Mammary epithelial cell (primary cell): ENCODE results near the gene ARHGAP40.
"Not testable (repeated sequence)": the region's sequence is repeated elsewhere in the genome, so short reads cannot be mapped to it uniquely, and the experiment has no call there.

Source experiments
- CTCF ChIP-seq, 2 donors: IDR thresholded peaks in 1 of 2; conservative IDR thresholded peaks in 1 of 2; 2 replicates each; pipeline ENCODE4 v1.5.1; 2011 to 2012; ENCODE audit warnings: inconsistent platforms in 2 of 2, low read length in 2 of 2, mild to moderate bottlenecking in 2 of 2, control low read depth in 1 of 2, low read depth in 1 of 2; ENCODE audit not compliant: insufficient read depth in 1 of 2; ENCODE audit errors: extremely low read depth in 1 of 2
- EZH2 ChIP-seq: IDR thresholded peaks from 2 replicates; pipeline ENCODE4 v1.6.1; 2012; ENCODE audit warnings: low read length, inconsistent platforms, borderline replicate concordance

- TF ChIP-seq CTCF (conservative IDR thresholded peaks at IDR 0.05 in 1 of 2, IDR thresholded peaks at IDR 0.05 in 1 of 2; ENCODE audit: extremely low read depth in 1 of 2, insufficient read depth in 1 of 2, low read depth in 1 of 2, low read length in 2 of 2); EZH2: not testable (repeated sequence)
Measured at GRCh38 chr20:38592411-38592790, 9.2 kb upstream of the ARHGAP40 start.
